Smooth muscle cell of the brain vasculature (primary cell): ENCODE data around the gene CEP135.

Source experiments
- DNase-seq: peaks from one replicate; pipeline ENCODE4 v3.0.0-alpha.2; 2012; ENCODE audit warnings: low read depth, low spot score

The CEP135 gene

GRCh38 chr4:56078866-56079265 lies 130.1 kb downstream of the CEP135 start:
- DNase-seq: peak; percentile 56

- no peak for DNase-seq
Measured at GRCh38 chr4:56080384-56080783, 131.6 kb downstream of the CEP135 start.

GRCh38 chr4:56082829-56083228 lies 134.1 kb downstream of the CEP135 start:
- no peak for DNase-seq
